Smooth muscle cell (in vitro differentiated cells): Measurements from ENCODE around the gene F13A1. TPM values are rescaled to one million over a fixed set of nuclear protein-coding genes. Genes with fewer than 3 reads are reported as not detected.

Source experiments
- DNase-seq: peaks from one replicate; lab custom pipeline; 2025; ENCODE audit not compliant: unreplicated experiment; lab: John Stamatoyannopoulos, UW
- H2AFZ ChIP-seq: fragments of 200-600 bp; sonication (generic); 2 replicates; pipeline ENCODE4 v1.6.0; 2016; ENCODE audit warnings: antibody characterized with exemption, low read depth, mild to moderate bottlenecking
- H3F3A ChIP-seq: fragments of 200-600 bp; sonication (generic); 2 replicates; pipeline ENCODE4 v1.6.0; 2017; ENCODE audit warnings: antibody characterized with exemption, low read depth
- H3K27ac ChIP-seq: fragments of 200-600 bp; sonication (generic); 2 replicates; pipeline ENCODE4 v1.5.1; 2016; ENCODE audit warnings: low read depth, mild to moderate bottlenecking
- H3K27me3 ChIP-seq: fragments of 200-600 bp; sonication (generic); 2 replicates; pipeline ENCODE4 v1.6.1; 2016; ENCODE audit warnings: low read depth, mild to moderate bottlenecking
- H3K36me3 ChIP-seq: fragments of 200-600 bp; sonication (generic); 2 replicates; pipeline ENCODE4 v1.5.1; 2016; ENCODE audit warnings: low read depth
- H3K4me1 ChIP-seq: fragments of 200-600 bp; sonication (generic); 2 replicates; pipeline ENCODE4 v1.5.1; 2016; ENCODE audit warnings: low read depth
- H3K4me2 ChIP-seq: fragments of 200-600 bp; sonication (generic); 2 replicates; pipeline ENCODE4 v1.6.0; 2016; ENCODE audit warnings: mild to moderate bottlenecking
- H3K4me3 ChIP-seq: fragments of 200-600 bp; sonication (generic); 2 replicates; pipeline ENCODE4 v1.5.1; 2016; ENCODE audit warnings: mild to moderate bottlenecking
- H3K79me2 ChIP-seq: fragments of 200-600 bp; sonication (generic); 2 replicates; pipeline ENCODE4 v1.6.0; 2016; ENCODE audit warnings: low read depth, mild to moderate bottlenecking
- H3K9ac ChIP-seq: fragments of 200-600 bp; sonication (generic); 2 replicates; pipeline ENCODE4 v1.6.0; 2016; ENCODE audit warnings: low read depth
- H3K9me3 ChIP-seq: fragments of 200-600 bp; sonication (generic); replicated peaks from 2 replicates; pipeline ENCODE4 v1.5.1; 2016; ENCODE audit warnings: low read depth
- H4K20me1 ChIP-seq: fragments of 200-600 bp; sonication (generic); 2 replicates; pipeline ENCODE4 v1.6.0; 2016; ENCODE audit warnings: low read depth
- WGBS: methylation state at CpG from one replicate; pipeline ENCODE4 v1.1.7; 2016; ENCODE audit warnings: low lambda C conversion rate; 5-methylcytosine and 5-hydroxymethylcytosine counted together
- polyA plus RNA-seq: library from polyadenylated mRNA; unstranded; fragments of >200 nt; fragmentation: Nextera tagmentation; extraction: Ambion mirVana; gene quantifications from 2 replicates; pipeline ENCODE4 v1.2.1, GENCODE V29; 2016
- total RNA-seq: library from RNA; depleted of rRNA; stranded (reverse); fragments of >200 nt; gene quantifications from 2 replicates; pipeline ENCODE4 v1.2.3, GENCODE V29; 2014
- TF ChIP-seq, protein P1 (sequence below): fragments of 200-600 bp; sonication (generic); IDR thresholded peaks from 2 replicates; pipeline ENCODE4 v1.5.1; 2017; ENCODE audit warnings: borderline replicate concordance, mild to moderate bottlenecking, antibody characterized with exemption; ENCODE audit not compliant: insufficient read depth, poor library complexity, severe bottlenecking

F13A1 gene
- total RNA-seq (not detected in 2 replicates), polyA plus RNA-seq (0.22 TPM in 1 of 2 replicates, not detected in the other)

DNA sequence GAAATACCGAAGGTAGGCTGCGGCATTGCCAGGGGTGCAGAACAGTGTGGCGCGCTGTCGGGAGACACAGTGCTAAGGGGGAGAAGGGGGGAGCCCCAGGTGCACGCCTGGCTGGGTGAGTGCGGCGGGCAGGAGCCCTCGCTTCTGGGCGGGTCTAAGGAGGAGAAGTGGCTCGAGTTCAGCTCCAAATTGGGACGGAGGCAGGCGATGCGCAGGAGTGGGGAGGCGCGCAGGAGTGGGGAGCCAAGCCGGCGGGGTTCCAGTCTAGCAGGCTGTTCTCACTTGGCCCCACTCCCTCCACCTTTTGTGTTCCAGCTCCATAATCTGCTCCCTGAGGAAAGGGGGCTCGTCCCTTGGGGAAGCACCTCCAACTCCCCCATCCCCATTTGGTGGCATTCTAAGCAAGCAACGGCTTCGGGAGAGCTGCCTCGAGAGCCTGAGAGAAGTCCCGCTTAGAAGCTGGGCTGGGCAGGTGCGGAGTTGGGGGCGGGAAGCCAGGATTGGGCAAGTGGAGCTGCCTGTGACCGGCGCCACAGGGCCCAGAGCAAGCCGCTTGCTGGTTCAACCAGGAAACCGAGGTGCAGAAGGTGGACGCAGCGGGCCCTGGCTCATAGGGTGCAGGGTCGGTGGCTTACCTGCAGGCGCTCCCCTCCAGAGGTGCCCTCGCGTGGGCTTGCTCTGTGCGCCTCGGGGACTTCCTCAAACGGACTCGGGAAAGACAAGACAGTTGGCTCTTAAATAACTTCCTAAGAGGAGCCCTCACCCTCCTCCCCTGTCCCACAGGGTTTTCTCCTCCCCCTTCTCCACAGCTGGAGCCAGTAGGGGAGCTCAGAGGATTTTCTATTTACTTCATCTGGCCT lies at the start of gene F13A1:
TSS of gene F13A1 (minus strand) at position 711 of the 860 bp plus-strand sequence. CDS start 1,998 bp downstream, outside the sequence.
- Histone ChIP-seq H3K79me2 (no peaks in the 10 kb centered on the region), H3K4me1 (peaks cover 17% of the 10 kb centered on the region), H3K4me3 (no peak within 1 kb of the TSS), H3K4me2 (peak within 1 kb of the TSS; percentile 48), H3F3A (no peaks in the 10 kb centered on the region), H3K9ac (no peak within 1 kb of the TSS), H3K27me3 (peaks cover 77% of the 10 kb centered on the region), H3K36me3 (no peaks in the 10 kb centered on the region), H3K27ac (no peak within 1 kb of the TSS), H4K20me1 (no peaks in the 10 kb centered on the region), H2AFZ (no peak within 1 kb of the TSS), H3K9me3 (no peaks in the 10 kb centered on the region)
- TF ChIP-seq, protein P1, sequence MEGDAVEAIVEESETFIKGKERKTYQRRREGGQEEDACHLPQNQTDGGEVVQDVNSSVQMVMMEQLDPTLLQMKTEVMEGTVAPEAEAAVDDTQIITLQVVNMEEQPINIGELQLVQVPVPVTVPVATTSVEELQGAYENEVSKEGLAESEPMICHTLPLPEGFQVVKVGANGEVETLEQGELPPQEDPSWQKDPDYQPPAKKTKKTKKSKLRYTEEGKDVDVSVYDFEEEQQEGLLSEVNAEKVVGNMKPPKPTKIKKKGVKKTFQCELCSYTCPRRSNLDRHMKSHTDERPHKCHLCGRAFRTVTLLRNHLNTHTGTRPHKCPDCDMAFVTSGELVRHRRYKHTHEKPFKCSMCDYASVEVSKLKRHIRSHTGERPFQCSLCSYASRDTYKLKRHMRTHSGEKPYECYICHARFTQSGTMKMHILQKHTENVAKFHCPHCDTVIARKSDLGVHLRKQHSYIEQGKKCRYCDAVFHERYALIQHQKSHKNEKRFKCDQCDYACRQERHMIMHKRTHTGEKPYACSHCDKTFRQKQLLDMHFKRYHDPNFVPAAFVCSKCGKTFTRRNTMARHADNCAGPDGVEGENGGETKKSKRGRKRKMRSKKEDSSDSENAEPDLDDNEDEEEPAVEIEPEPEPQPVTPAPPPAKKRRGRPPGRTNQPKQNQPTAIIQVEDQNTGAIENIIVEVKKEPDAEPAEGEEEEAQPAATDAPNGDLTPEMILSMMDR: no peak
- DNase-seq: no peak
- WGBS: 10% methylated on average over 39 of the region's 39 CpGs

DNA sequence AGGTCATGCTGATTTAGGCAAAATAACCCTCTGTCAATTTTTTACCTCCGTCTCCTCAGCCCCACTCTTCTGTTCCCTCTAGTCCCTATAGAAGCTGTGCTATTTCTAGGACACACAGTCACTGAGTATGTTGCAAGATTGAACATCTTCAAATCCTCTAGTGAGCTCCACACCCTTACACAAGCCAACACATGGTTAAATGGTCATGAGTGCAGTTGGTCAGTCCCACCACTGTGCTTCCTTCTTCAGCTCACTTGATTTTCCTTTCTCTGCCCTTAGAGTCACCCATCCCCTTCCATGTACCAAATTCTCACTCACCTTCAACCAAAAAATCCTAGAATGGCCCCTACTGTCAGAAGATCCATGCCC lies 48.2 kb upstream of the F13A1 start:
- H3K4me1 ChIP-seq: no peaks in the 10 kb centered on the region
- H4K20me1 ChIP-seq: no peaks in the 10 kb centered on the region
- H3K27me3 ChIP-seq: no peaks in the 10 kb centered on the region
- no peaks in the 10 kb centered on the region for H3K9me3 ChIP-seq
- no peaks in the 10 kb centered on the region for H3K36me3 ChIP-seq
- no peak for DNase-seq
- no peak overlapping the region for H2AFZ ChIP-seq
- TF ChIP-seq, protein P1: no peak
- H3K4me2 ChIP-seq: no peak overlapping the region
- H3F3A ChIP-seq: no peaks in the 10 kb centered on the region
- no peak overlapping the region for H3K27ac ChIP-seq
- no peak overlapping the region for H3K4me3 ChIP-seq
- 88% methylated on average over 1 of the region's 1 CpG for WGBS
- H3K9ac ChIP-seq: no peak overlapping the region
- no peaks in the 10 kb centered on the region for H3K79me2 ChIP-seq

DNA sequence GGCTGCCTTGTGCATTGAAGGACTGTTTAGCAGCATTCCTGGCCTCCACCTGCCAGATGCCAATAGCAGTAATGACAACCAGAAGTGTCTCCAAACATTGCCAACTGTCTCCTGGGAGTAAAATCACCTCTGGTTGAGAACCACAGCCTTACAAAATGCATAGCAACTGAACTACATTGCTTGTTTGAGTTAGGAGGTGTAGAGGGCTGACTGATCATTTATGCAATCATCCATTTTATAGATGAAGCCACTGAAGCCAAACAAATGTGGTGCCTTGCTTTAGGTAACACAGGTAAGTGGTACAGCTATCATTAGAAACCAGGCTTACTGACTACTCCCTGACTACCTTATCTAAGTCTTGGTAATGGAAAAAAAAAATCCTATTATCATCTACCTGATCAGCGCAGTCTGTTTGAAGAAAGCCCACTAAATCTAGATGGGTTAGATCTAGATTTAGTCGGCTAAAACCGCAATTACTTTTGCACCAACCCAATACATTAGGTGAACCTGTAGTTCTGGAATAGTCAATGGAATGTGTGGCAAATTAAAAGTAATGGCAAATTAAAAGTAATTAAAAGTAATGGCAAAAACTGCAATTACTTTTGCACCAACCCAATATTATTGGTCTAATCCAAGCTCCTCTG lies 47.7 kb upstream of the F13A1 start:
- 93% methylated on average over 3 of the region's 3 CpGs for WGBS
- Histone ChIP-seq H3K27me3 (no peaks in the 10 kb centered on the region), H4K20me1 (no peaks in the 10 kb centered on the region), H3K9me3 (no peaks in the 10 kb centered on the region), H3K4me3 (no peak overlapping the region), H3K4me2 (no peak overlapping the region), H3K27ac (no peak overlapping the region), H2AFZ (no peak overlapping the region), H3K9ac (no peak overlapping the region), H3K4me1 (no peaks in the 10 kb centered on the region), H3F3A (no peaks in the 10 kb centered on the region), H3K36me3 (no peaks in the 10 kb centered on the region), H3K79me2 (no peaks in the 10 kb centered on the region)
- TF ChIP-seq, protein P1: no peak
- no peak for DNase-seq
